ENCODE results near the gene NFAM1. TPM values are rescaled to one million over a fixed set of nuclear protein-coding genes. Genes with fewer than 3 reads are reported as not detected.

NFAM1 gene
- total RNA-seq, 6 experiments from 2014 or later = not detected

DNA sequence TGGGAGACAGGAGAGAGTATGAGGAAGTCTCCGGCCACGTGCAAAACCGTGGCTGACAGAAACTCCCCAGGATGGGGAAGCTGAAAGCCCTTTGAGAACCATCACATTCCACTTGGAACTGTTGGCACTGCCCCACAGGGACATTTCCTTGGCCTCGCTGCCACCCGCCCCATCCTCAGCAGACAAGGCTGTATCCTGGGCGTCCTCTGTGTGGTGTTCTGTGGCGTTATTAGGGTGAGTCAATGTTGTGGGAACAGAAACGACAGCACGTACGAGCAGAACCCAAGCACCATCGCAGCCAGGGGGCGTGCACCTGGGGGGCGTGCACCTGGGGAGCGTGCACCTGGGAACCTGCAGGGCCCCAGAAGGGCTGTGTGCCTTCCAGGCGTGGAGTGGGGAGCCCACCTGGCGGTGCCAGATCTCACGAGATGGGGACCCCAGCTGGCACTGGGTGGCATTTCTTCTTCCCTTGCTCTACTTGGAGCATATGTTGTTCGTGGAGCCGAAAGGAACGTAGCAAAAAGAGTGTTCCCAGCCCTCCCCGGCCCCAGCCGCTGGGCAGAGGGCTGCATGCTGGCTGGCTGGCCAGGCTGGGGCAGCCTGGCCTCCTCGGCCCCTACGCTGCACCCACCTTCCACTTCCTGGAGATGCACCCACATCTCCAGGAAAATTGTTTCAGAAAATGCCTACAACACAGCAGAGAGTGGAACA lies 35.4 kb downstream of the NFAM1 start:
- Mint-ChIP-seq H3K27me3 (ENCODE audit: insufficient read depth) (peaks cover 26% of the 10 kb centered on the region), H3K27ac (no peak overlapping the region), H3K4me3 (no peak overlapping the region), H3K36me3 (ENCODE audit: low read depth) (no peaks in the 10 kb centered on the region), H3K4me1 (ENCODE audit: low read depth) (no peaks in the 10 kb centered on the region), H3K9me3 (no peaks in the 10 kb centered on the region)
- TF ChIP-seq CTCF (IDR thresholded peaks at IDR 0.05) = peak; percentile 45
- DNase-seq = no peak

DNA sequence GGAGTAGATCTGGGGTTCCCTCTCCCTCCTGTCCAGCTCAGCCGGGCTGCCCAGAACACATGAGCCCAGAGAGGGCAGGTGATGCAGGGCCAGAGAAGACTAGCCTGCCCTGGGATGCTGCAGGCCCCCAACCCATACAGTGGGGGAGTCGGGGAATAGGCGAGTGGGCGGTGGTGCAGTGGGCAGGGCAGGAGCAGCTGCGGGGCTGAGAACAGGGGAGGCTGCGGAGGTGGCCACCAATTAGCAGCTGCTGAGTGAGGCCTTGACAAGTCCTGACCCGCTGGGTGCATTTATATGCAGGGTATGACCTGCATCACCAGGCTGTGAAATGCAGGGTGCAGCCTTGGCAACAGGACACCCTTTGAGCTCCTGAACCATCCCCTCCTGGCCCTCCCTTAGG lies 43.1 kb downstream of the NFAM1 start:
- Mint-ChIP-seq H3K9me3 (no peaks in the 10 kb centered on the region), H3K4me3 (no peak overlapping the region), H3K27ac (no peak overlapping the region), H3K27me3 (ENCODE audit: insufficient read depth) (peaks cover 26% of the 10 kb centered on the region), H3K4me1 (ENCODE audit: low read depth) (no peaks in the 10 kb centered on the region), H3K36me3 (ENCODE audit: low read depth) (no peaks in the 10 kb centered on the region)
- TF ChIP-seq CTCF (IDR thresholded peaks at IDR 0.05) = no peak
- DNase-seq = no peak

- H3K4me1 Mint-ChIP-seq (ENCODE audit: low read depth) = no peaks in the 10 kb centered on the region
- H3K9me3 Mint-ChIP-seq = no peaks in the 10 kb centered on the region
- H3K4me3 Mint-ChIP-seq = no peak overlapping the region
- H3K27ac Mint-ChIP-seq = no peak overlapping the region
- no peak for TF ChIP-seq CTCF (IDR thresholded peaks at IDR 0.05)
- no peaks in the 10 kb centered on the region for H3K36me3 Mint-ChIP-seq (ENCODE audit: low read depth)
- peaks cover 28% of the 10 kb centered on the region for H3K27me3 Mint-ChIP-seq (ENCODE audit: insufficient read depth)
- no peak for DNase-seq
Measured at GRCh38 chr22:42388130-42388797, 43.9 kb downstream of the NFAM1 start.

- Mint-ChIP-seq H3K9me3 (no peaks in the 10 kb centered on the region), H3K36me3 (ENCODE audit: low read depth) (no peaks in the 10 kb centered on the region), H3K4me3 (no peak overlapping the region), H3K27me3 (ENCODE audit: insufficient read depth) (peaks cover 30% of the 10 kb centered on the region), H3K4me1 (ENCODE audit: low read depth) (no peaks in the 10 kb centered on the region), H3K27ac (no peak overlapping the region)
- no peak for TF ChIP-seq CTCF (IDR thresholded peaks at IDR 0.05)
- no peak for DNase-seq
Measured at GRCh38 chr22:42387631-42388030, 44.6 kb downstream of the NFAM1 start.

DNA sequence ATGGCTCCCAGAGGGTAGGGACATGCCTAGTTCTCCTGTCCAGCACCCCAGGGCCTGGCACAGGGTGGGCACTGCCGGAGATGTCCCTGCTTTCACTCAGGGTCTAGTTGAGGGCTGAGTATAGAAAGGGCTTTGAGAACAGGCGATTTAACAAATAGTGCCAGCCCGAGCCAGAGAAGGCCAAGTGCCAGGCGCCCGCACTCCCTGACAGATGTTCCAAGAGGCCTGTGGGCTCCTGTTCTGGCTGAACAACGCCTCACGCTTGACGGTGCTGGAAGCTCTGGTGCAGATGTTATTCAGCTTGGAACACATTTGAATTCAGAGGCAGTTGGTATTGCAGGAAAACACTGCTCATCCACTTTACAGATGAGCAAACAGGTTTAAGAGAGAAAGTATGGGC lies 46.5 kb downstream of the NFAM1 start:
- Mint-ChIP-seq H3K27me3 (ENCODE audit: insufficient read depth) (peaks cover 29% of the 10 kb centered on the region), H3K36me3 (ENCODE audit: low read depth) (no peaks in the 10 kb centered on the region), H3K27ac (no peak overlapping the region), H3K4me3 (no peak overlapping the region), H3K9me3 (no peaks in the 10 kb centered on the region), H3K4me1 (ENCODE audit: low read depth) (no peaks in the 10 kb centered on the region)
- no peak for DNase-seq
- no peak for TF ChIP-seq CTCF (IDR thresholded peaks at IDR 0.05)
